Kidney (tissue), 14 donors: ENCODE results near the gene NDE1. TPM values are rescaled to one million over a fixed set of nuclear protein-coding genes. Genes with fewer than 3 reads are reported as not detected.

Source experiments
- DNase-seq, 5 donors: peaks; one replicate each; pipeline ENCODE4 v3.0.0-alpha.2; 2013 to 2020
- FAIRE-seq: peaks from 2 replicates; lab custom pipeline; 2012; peaks lifted over from hg19 to GRCh38; lab: Jason Lieb, UNC
- H3K27ac ChIP-seq, 2 donors: one replicate each; pipeline ENCODE4 v1.7.0; 2013; ENCODE audit warnings: low read depth in 2 of 2, low read length in 2 of 2, inconsistent platforms in 1 of 2
- H3K27me3 ChIP-seq: one replicate; pipeline ENCODE4 v1.7.1; 2013; ENCODE audit warnings: low read length, inconsistent platforms; ENCODE audit not compliant: control insufficient read depth, insufficient read depth
- H3K36me3 ChIP-seq, 3 donors: one replicate each; pipeline versions ENCODE4 v1.7.0 to v1.7.1; 2013; ENCODE audit warnings: low read length in 3 of 3, control low read depth in 1 of 3, inconsistent platforms in 1 of 3; ENCODE audit not compliant: insufficient read depth in 3 of 3, control insufficient read depth in 2 of 3
- H3K4me1 ChIP-seq, 3 donors: one replicate each; pipeline versions ENCODE4 v1.7.0 to v1.7.1; 2013; ENCODE audit warnings: low read length in 3 of 3, inconsistent platforms in 1 of 3, low read depth in 1 of 3; ENCODE audit not compliant: control insufficient read depth in 2 of 3, insufficient read depth in 2 of 3
- H3K4me3 ChIP-seq, 3 donors: one replicate each; pipeline versions ENCODE4 v1.7.0 to v1.8.1; 2013; ENCODE audit warnings: low read length in 3 of 3, control low read depth in 1 of 3, inconsistent platforms in 1 of 3
- H3K9ac ChIP-seq, 3 donors: one replicate each; pipeline versions ENCODE4 v1.7.0 to v1.7.1; 2013; ENCODE audit warnings: low read length in 3 of 3, control low read depth in 1 of 3, inconsistent platforms in 1 of 3
- H3K9me3 ChIP-seq, 3 donors: one replicate each; pipeline versions ENCODE4 v1.7.0 to v1.7.1; 2013; ENCODE audit warnings: low read length in 3 of 3, control low read depth in 1 of 3, inconsistent platforms in 1 of 3; ENCODE audit not compliant: control insufficient read depth in 2 of 3, insufficient read depth in 1 of 3
- CTCF ChIP-seq: IDR thresholded peaks from 3 replicates; pipeline ENCODE4 v1.5.1; 2012; ENCODE audit warnings: mild to moderate bottlenecking, moderate library complexity, borderline replicate concordance; ENCODE audit not compliant: insufficient read depth; ENCODE audit errors: extremely low read depth
- intact Hi-C: fragments of 100-400 bp; cut with DNase I; formaldehyde crosslinking; loops from one replicate; pipeline ENCODE4 v1.11.1; 2022
- polyA plus RNA-seq: library from polyadenylated mRNA; stranded (reverse); fragments of 350-450 nt; fragmentation: Illumina TruSeq; extraction: RNeasy Lipid Tissue Mini Kit (QIAGEN cat#74804); gene quantifications from one replicate; pipeline ENCODE4 v1.2.3, GENCODE V29; 2014; ENCODE audit warnings: low read depth, low replicate concordance; ENCODE audit not compliant: insufficient read depth
- total RNA-seq: library from RNA; stranded (reverse); fragmentation: NEBNext Ultra II Directional; extraction: Animal tissue kit (Norgen Biotek cat#: 25700); gene quantifications from one replicate; pipeline ENCODE4 v1.2.1, GENCODE V29; 2021
- donor health status: control.
- donor health status: control.
- donor health status: control.
- donor health status: control.
- donor health status: control.
- donor health status: DM: yes; HTN: yes; CAD: no.
- donor health status: Normal renal cell carcinoma (clear cell type).

NDE1 gene
- total and polyA plus RNA-seq, 2 donors from 2014 or later: 4.6 to 31.7 TPM

GRCh38 chr16:15641753-15642556 lies 8.1 kb upstream of the NDE1 start:
- Histone ChIP-seq H3K9ac (peak overlapping the region; percentile 37 to 90 (median 78)), H3K36me3 (peaks cover 10 to 22% (median 11%) of the 10 kb centered on the region in 3 donors), H3K4me3 (peak overlapping the region; percentile 84 to 93 (median 90)), H3K27me3 (no peaks in the 10 kb centered on the region), H3K27ac (peak overlapping the region; percentile 85 to 90), H3K4me1 (peaks cover 5 to 13% (median 10%) of the 10 kb centered on the region in 3 donors), H3K9me3 (no peaks in the 10 kb centered on the region)
- FAIRE-seq (no peak), DNase-seq (no peak)
- intact Hi-C loops: no loop called here
- no peak for TF ChIP-seq CTCF

GRCh38 chr16:15642557-15643047 lies 7.4 kb upstream of the NDE1 start:
- DNase-seq (peak in 4 of 5 donors; percentile 82 to 93 (median 86)), FAIRE-seq (no peak)
- TF ChIP-seq CTCF: no peak
- Histone ChIP-seq H3K4me1 (peaks cover 5 to 13% (median 10%) of the 10 kb centered on the region in 3 donors), H3K27me3 (no peaks in the 10 kb centered on the region), H3K27ac (peak overlapping the region; percentile 85 to 90), H3K4me3 (peak overlapping the region; percentile 84 to 93 (median 90)), H3K36me3 (peaks cover 5 to 16% (median 6%) of the 10 kb centered on the region in 3 donors), H3K9me3 (no peaks in the 10 kb centered on the region), H3K9ac (peak overlapping the region; percentile 35 to 90 (median 78))
- intact Hi-C loops: no loop called here

- H3K27ac ChIP-seq: peak within 1 kb of the TSS; percentile 98 to 100
- no peaks in the 10 kb centered on the region for H3K9me3 ChIP-seq
- intact Hi-C loops: no loop called here
- peak within 1 kb of the TSS; percentile 94 to 97 (median 97) for H3K4me3 ChIP-seq
- peaks cover 3 to 9% (median 6%) of the 10 kb centered on the region in 3 donors for H3K36me3 ChIP-seq
- peak within 1 kb of the TSS; percentile 98 to 100 (median 99) for H3K9ac ChIP-seq
- FAIRE-seq (no peak), DNase-seq (peak; percentile 98 to 100 (median 99))
- no peaks in the 10 kb centered on the region for H3K27me3 ChIP-seq
- H3K4me1 ChIP-seq: peaks cover 5 to 13% (median 10%) of the 10 kb centered on the region in 3 donors
- peak; percentile 48 for TF ChIP-seq CTCF
Observed at GRCh38 chr16:15643048-15643945, 6.7 kb upstream of the NDE1 start, which contains the start of gene MARF1. Gene MARF1 (minus strand): TSS chr16:15643154. CDS start chr16:15639233, 3,921 bp downstream.
